Measurements from ENCODE around the gene ITGB2.

The ITGB2 gene

DNA sequence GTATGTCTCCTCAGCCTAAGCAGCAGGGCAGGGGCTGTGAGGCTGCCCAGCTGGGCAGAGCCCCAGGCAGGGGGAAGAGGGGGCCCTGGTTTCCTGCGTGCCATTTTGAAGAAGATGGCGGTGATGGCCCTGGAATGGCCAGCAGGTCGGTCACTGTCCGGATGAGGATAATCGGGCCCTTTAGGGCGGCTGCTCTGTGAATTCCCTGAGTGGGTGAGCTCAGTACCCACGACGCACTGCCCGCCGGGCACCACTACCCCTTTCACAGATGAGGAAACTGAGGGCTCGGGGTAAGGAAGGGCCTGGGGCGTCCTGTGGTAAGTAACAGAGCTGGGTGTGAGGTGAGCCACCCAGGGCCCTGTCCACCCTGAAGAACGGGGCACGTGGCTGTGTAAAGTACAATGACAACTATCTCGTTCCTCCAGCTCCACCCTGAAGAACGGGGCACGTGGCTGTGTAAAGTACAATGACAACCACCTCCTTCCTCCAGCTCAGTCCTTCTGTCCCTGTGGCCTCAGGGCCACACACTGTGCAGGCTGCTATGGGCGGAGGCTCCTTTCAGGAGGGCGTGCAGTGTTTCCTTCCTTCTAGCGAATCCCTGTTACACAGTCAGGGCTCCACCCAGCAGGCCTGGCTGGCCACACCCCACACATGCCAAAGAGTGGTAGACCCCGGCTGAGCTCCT, 23.2 kb downstream of the ITGB2 start:
- DNase-seq (ENCODE audit: low spot score): no peak

DNA sequence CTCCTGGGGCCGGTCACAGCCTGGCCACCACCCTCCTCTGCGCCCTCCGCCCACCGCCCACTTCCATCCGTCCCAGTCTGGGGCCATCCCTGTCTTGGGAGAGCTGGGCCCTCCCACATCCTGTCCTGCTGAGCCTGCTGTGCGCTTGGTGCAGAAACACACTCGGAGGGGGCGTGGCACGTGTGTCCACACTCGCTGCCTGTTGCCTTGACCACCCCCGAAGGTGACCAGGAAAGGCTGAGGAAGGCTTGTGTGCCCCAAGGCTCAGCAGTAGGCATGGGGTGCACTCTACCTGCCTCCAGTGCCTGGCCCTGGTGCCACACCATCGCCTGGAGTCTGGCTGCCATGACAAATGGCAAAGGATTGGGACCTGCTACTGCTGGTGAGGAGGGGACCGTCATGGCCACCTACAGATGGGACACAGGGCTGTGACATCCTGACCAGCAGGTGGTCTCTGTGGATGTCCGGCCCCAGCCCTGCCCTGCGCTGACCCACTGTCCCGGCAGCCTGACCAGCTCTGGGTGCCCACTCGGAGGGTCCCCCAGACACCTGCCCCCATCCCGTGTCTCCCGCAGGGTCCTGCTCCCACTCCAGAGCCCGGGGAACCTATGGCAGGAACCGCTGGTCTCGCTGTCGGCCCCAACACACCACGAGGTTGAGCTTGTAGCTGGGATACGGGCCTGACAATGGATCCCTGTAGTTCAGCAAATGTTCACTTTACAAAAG, 24.0 kb downstream of the ITGB2 start:
- DNase-seq (ENCODE audit: low spot score): no peak

DNA sequence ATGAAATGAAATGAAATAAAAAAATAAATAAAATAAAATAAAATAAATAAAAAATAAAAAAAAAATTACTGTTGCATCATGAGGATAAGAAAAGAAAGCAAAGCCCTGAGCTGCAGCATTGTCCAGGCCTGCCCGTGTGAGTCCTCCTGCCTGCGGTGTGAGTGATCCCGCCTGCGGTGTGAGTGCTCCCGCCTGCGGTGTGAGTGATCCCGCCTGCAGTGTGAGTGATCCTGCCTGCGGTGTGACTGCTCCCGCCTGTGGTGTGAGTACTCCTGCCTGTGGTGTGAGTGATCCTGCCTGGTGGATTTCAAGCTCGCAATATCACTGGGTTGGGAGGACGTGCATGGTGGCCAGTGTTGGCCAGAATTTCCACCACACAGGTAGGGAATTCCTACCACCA, 24.8 kb downstream of the ITGB2 start:
- no peak for DNase-seq (ENCODE audit: low spot score)

DNA sequence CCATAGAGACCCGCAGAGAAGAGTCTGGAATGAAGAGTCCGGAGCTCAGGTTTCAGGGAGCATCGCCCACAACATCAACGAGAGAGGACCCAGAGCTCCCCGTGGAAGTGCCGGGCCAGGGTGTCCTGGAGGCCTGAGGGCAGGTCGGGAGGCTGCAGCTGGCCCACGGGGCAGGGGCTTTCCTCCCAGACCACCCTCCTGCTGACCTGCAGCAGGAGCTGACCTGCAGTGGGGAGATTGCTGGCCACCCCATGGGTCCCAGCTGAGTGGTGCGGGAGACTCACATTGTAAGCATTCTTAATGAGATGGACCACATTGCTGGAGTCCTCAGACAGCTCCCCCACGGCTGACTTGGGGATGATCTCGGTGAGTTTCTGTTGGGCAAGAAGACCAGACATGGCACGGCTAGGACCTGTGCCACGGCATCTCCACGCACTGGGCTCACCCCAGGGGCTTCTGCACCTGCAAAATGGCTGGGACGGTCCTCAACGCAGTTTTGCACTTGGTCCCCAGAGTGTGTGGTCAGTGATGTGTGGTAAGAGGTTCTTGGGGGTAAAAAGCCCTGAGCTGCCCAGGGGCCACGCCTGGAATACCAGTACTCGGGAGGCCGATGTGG, 25.9 kb downstream of the ITGB2 start:
- DNase-seq (ENCODE audit: low spot score): no peak

DNA sequence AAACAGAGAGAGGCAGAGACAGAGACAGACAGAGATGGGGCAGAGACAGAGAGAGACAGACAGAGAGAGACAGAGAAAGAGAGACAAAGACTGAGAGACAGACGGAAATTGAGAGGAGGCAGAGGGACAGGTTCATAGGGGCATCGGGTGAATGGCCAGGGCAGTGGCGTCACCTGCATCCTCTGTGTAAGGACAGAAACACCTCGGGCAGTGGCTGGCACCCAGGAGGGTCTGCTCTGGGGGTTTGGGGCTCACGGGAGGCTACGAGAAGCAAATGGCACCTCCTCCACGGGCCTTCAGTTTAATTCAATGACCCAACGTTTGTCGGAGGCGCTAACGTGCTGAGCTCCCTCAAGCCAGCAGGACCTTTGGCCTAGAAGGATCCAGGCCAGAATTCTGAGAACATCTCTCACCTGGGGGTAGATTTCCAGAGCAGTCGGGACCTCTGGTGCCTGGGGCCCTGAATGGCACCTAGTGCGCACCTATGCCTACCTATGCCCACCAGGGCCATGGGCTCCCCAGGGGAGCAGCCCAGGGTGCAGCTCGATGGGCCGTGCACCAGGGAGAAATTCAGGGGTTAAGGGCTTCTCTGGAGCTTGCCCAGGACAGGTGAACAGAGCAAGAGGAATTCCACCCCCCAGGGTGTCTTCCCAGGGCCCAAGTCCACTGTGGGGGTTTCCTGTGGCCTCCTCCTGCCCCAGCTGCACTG, 26.6 kb downstream of the ITGB2 start:
- DNase-seq (ENCODE audit: low spot score): no peak

DNA sequence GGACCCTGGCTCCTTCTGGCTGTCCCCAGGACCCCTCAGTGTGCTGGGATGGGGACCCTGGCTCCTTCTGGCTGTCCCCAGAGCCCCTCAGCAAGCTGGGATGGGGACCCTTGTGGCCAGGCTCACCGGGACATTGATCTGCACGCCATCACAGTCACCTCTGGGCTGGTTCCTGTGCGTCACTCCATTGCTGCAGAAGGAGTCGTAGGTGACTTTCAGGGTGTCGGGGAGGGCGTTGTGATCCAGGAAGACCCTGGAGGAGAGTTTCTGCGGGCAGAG, 27.5 kb downstream of the ITGB2 start:
- no peak for DNase-seq (ENCODE audit: low spot score)

DNA sequence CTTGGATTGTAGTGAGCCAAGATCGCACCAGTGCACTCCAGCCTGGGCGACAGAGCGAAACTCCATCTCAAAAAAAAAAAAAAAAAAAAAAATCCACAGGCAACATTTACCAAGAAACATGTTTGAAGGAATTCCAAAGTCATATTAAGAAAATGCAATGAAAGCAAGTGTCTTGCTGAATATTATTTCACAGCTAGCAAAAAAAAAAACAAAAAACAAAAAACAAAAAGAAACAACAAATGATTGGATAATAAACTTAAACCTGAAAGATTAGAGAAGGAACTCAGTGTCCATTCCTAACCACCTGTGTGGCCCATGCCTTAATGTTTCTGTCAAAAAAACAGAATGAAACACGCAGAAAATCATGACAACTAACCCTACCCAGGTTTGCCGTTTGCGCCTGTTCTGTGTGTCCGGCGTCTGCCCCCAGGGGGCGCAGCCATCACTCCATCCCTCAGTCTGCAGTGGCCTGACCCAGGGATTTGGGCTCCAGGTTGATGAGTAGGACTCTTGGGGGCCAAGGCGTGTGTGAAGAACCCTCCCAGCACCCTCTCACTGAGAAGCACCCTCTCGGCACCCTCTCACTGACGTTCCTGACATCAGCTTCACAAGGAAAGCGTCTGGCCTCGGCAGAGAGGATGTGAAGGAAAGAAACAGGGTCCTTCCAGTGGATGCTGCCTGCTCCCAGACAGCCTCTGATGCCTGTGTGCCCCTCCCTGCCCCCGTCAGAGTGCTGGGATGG, 28.0 kb downstream of the ITGB2 start:
- no peak for DNase-seq (ENCODE audit: low spot score)

DNA sequence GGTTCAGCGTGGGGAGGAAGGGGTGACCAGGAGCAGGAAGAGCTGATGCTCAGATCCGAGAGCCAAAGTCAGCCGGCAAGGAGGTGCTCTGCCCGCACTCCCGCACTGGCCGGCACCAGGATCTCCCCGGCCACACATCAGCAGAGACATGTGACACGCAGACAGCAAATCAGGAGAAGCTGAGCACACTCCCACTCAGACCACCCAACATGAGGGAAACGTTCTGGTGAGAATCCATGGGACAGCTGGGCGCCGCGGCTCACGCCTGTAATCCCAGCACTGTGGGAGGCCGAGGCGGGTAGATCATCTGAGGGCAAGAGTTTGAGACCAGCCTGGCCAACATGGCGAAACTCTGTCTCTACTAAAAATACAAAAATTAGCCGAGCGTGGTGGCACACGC, 28.6 kb downstream of the ITGB2 start:
- no peak for DNase-seq (ENCODE audit: low spot score)

DNA sequence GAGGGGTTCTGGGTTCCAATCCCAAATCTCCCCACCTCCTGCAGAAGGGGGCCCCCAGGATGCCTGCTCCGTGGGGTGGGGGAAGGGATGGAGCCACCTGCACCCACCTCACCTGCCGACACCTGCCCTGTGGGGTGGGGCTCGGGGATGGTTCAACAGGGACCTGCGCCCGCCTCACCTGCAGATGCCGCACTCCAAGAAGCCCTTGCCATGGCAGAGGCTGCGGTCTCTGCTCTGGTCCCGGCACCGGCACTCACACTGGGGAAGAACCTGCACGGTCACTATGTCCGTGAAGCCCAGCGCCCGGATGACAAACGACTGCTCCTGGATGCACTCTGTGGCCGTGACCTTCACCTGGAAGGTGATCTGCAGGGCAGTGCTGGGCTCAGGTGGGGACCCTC, 29.1 kb downstream of the ITGB2 start:
- DNase-seq (ENCODE audit: low spot score): no peak

DNA sequence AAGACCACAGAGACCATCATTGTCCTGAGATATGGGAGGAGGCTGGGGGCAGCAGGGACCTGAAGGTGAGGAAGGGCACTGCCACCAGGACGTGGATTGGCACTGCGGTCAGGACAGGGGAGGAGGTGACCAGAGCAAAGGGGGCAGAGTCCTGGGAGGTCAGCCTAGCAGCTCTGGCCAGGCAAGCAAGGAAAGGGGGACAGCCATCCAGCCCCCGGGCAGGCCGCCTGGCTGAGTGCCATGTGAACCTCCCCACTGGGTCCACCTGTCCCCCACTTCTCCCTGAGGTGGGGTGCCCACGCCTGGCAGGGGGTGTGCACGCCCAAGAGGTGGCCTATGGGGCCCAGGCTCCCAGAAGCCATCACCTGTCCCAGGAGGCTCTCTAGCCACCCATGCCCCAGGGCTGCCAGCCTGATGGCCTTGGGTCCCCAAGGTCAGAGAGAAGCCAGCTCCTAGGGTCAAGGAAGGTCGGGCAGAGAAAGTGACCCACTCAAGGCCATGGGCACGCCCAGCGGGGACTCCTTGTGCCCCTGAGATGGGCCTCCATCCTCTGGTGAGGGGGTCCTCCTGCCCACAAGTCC, 29.6 kb downstream of the ITGB2 start:
- no peak for DNase-seq (ENCODE audit: low spot score)

DNA sequence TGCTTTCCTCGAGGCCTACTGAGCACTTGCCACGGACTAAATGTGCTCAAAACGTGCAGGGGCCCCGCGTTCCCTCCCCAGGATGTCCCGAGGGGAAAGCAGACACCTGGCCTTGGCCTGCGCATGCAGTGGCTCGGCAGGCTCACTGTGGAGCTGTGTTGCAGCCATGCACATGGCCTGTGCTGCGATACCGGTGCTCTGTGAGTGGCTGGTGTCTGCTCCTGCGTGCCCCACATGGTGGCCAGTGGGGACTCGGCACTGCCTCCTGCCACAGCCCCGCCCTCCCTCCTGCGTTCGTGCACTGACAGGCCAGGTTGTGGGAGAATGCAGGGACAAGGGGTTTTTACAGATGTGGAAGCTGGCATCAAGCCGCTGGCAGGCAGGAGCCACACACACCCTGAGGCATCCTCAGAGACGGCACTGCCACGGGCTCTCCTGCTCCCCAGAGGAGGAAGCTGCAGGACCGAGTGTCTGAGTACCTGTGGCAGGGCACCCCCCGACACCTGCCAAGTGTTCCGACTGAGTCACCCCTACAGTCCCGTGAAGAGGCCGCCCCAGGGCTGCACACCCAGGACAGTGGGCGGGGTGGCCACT, 30.3 kb downstream of the ITGB2 start:
- no peak for DNase-seq (ENCODE audit: low spot score)

DNA sequence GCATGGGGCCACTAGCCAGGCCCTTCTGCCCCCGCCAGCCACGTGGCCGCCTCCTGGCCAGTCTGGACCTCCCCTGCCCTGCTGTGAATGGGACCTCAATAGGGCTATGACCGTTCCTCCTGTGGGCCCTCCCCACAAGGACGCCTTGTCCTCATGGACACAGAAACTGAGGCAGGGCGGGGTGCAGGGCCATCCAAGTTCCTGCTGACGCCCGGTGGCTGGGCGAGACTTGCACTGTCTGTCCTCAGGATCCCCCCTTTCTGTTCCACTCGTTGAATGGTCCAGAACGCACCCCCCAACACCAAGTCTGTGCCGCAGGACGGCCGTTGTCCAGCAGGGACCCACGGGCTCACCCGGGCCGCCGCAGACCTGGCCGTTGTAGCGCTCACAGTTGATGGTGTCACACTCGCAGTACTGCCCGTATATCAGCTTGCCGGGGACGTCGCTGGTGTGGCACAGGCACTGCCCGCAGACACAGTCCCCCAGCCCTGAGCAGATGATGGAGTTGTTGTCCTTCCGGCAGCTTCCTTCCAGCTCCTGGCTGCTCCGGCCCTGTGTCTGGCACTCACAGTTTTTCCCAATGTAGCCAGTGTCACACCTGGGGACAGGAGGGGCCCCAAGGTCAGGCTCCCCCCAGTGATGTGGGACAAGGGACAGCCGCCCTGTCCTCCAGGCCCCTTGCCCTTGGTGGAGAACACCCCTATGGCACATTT, 30.9 kb downstream of the ITGB2 start:
- DNase-seq (ENCODE audit: low spot score): no peak

DNA sequence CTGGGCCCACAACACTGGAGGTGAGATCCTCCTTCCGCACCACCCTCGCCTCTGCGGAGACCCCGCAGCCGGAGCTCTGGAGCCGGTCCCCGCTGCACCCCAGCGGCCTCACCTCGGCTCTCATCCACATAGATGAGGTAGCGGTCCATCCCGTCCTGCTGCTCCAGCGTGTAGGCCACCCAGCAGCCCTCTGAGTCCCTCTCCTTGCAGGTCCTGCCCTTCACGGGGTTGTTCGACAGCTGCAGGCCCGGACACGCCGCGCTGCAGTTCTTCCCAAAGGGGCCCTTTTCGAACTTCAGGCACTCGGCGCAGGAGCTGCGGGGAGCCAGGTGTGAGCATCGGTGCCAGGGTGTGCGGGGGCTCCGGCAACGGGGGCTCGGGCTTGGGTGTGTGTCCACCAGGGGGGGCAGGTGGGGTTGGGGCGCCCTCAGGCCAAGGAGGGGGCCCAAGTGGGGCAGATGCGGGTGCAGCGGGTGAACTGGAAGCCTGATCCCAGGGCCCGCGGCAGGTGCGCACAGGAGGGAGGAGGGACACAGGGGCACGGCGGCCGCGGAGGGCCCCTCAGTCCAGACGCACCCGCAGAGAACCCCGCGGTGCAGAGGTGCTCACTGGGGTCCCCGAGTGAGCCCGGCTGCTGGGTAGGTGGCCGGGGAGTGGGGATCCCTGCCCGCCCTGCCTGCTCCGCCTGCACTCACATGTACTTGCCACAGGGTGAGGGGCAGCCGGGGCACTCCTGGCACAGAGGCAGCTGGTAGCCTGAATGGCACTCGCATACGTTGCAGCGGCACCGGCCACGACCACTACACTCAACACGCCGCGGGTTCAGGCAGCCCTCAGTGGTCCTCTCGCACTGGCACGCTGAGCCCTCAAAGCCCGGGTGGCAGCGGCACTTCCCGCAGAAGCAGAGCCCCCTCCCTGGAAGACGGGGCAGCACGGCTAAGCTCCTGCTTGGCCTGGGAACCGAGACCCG, 31.8 kb downstream of the ITGB2 start:
- no peak for DNase-seq (ENCODE audit: low spot score)

DNA sequence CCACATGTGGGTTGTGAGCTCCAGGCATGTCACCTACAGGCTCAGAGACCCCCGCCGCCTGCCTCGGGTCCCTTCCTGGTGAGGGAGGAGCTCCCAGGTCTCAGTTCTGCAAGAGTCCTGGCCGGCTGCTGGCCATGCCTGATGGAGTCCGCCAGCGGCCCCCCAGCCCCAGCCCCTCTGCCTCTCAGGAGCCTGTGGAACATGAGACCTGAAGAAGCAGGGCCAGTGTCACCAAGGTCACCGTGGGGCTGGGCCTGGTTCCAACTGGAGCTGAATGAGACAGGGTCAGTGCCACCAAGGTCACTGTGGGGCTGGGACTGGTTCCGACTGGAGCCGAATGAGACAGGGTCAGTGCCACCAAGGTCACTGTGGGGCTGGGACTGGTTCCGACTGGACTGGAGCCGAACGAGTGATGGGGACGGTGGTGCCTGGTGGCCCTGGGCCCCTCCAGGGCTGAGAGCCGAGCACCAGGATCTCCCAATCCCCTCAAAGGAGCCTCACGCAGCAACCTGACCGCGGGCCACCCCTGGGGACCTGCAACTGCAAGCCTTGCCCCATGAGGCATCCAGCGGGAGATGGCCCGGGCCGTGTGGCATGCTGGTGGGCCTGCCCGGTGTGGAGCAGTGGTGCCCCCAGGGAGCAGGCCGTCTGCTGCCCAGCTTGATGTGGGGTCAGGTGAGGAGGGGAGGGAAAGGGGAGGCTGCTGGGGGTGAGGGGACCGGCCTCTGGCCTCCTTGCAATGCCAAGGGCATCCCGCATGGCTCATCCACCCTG, 32.7 kb downstream of the ITGB2 start:
- DNase-seq (ENCODE audit: low spot score): no peak

DNA sequence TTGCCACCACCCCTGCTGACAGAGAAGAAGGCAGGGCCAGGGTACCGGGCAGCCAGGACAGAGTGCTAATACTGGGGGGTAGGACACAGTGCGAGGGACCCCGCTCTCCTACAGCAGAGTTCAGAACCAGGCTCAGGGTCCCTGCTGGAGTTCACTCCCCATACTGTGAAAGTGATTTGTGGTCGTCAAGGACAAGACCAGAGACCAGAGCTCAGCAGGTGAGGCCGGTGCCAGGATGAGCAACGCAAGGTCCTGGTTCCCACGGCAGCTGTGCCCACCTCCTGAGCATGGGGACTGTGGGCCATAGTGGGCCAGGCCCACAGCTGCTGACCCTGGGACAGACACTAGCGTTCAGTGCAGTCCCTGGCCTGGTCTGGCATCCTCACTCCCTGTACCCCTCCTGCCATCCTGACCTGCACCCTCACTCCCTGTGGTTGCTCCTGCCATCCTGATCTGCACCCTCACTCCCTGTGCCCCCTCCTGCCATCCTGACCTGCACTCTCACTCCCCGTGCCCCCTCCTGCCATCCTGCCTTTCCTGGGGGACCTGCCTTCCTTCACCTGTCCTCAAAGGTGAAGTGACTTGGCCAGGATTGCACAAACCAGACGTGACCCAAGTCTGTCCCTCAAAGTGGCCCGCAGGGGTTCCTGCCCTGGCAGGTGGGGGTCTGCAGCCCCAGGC, 33.4 kb downstream of the ITGB2 start:
- DNase-seq (ENCODE audit: low spot score): no peak

DNA sequence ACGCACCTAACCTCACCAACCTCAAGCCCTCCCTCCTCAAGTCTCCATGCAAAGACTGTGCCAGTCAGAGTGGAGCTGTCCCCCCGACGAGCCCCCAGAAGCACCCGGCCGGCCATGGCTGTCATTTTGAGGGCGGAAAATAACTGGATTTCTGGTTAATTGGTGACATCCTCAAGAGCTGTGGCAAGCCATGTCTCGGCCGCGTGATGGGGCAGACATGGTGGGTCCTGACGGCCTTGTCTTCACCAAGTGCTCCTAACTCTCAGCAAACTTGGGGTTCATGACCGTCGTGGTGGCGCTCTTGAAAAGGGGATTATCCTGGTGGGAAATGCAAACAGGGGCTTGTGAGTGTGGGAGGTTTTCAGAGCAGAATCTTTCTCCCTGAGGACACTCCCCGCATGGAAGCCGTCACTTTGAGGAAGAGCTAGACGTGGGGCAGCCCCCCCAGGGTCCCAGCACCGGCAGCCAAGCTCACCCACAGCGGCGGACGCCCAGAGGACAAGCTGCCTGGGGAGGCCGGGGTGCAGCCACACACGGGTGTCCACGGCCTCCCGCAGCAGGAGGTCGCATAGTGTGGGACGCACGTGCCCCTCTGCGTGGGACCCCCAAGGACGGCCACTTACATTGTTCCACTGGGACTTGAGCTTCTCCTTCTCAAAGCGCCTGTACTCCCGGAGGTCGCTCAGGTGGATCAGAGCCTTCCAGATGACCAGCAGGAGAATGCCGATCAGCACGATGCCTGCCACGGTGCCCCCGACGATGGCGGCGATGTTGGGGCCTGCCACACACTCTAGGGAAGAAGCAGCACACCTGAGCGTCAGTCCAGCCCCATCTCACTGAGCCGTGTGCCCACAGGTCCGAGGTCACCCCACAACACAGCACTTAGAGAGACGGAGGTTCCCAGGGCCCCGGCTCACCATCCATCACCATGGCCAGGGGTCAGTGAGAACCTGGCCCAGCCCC, 34.3 kb downstream of the ITGB2 start:
- DNase-seq (ENCODE audit: low spot score): no peak

DNA sequence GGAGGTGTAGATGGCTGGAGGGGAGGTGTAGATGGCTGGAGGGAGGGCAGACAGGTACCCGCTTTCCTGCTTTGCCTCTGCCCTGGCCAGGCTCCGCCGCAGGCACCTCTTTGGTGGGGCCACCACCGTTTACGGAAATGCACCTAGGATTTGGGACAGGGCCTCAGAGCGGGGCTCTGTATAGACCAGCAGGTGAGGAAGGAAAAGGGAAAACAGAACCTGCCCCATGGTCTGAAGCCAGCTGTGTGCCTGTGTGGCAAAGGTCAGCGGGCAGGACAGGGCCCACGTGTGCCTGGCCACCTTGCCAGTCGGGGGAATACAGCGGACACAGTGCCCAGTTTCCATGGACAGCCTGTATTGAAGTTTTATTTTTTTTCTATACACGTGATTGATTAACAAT, 35.1 kb downstream of the ITGB2 start:
- DNase-seq (ENCODE audit: low spot score): no peak
